Vagina (tissue), 2 donors: ENCODE results near the gene TCAIM.

Source experiments
- POLR2A ChIP-seq, 2 donors: fragments of 450-650 bp; IDR thresholded peaks; one replicate each; pipeline ENCODE4 v1.6.1; 2017; ENCODE audit warnings: antibody characterized with exemption in 2 of 2, mild to moderate bottlenecking in 2 of 2, moderate library complexity in 2 of 2
- POLR2AphosphoS5 ChIP-seq, 2 donors: sonication (generic); formaldehyde crosslinking; IDR thresholded peaks; one replicate each; pipeline ENCODE4 v1.9.0; 2017; ENCODE audit warnings: antibody characterized with exemption in 2 of 2, mild to moderate bottlenecking in 2 of 2, low read depth in 1 of 2; ENCODE audit not compliant: insufficient read depth in 1 of 2
- TF ChIP-seq, protein P1 (sequence below), 3 experiments: fragments of 450-650 bp in 2 of 3; fragments of 200-600 bp in 1 of 3; sonication (generic) in 1 of 3; IDR thresholded peaks; one replicate each; pipeline ENCODE4 v1.5.1; 2017 to 2019; ENCODE audit warnings: antibody characterized with exemption in 3 of 3, mild to moderate bottlenecking in 2 of 3, moderate library complexity in 2 of 3

DNA sequence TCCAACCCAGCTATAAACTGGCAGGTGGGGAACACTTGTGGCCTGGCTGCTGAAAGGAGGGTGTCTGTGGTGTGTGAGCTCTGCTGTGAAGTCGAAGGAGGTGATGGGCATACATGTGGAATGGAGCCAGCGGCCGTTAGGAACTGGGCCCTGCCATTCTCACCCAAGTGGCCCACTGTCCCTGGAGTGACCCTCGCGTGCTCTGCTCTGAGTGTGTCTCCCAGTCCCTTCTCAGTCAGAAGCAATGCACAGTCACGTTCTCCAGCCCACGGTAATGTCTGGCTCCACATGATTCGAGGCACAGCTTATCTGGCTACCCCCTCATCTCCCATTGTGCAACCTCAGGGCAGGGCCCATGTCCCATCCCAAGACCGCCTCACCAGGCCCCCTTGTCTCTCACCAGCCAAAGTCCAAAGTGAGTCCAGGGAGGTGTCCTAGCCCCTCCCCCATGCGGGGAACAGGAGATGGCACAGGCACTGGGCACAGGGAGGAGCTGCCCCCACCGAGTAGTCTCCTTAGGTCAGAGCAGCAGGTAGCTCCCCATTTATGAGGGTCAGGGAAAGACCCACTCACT lies 76.0 kb downstream of the TCAIM start:
- TF ChIP-seq, protein P1, sequence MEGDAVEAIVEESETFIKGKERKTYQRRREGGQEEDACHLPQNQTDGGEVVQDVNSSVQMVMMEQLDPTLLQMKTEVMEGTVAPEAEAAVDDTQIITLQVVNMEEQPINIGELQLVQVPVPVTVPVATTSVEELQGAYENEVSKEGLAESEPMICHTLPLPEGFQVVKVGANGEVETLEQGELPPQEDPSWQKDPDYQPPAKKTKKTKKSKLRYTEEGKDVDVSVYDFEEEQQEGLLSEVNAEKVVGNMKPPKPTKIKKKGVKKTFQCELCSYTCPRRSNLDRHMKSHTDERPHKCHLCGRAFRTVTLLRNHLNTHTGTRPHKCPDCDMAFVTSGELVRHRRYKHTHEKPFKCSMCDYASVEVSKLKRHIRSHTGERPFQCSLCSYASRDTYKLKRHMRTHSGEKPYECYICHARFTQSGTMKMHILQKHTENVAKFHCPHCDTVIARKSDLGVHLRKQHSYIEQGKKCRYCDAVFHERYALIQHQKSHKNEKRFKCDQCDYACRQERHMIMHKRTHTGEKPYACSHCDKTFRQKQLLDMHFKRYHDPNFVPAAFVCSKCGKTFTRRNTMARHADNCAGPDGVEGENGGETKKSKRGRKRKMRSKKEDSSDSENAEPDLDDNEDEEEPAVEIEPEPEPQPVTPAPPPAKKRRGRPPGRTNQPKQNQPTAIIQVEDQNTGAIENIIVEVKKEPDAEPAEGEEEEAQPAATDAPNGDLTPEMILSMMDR (IDR thresholded peaks at IDR 0.05), result no peak
- TF ChIP-seq POLR2A (IDR thresholded peaks at IDR 0.05), result no peak
- TF ChIP-seq POLR2AphosphoS5 (IDR thresholded peaks at IDR 0.05; ENCODE audit: insufficient read depth in 1 of 2, low read depth in 1 of 2), result no peak
